Measurements from ENCODE around the gene ATG9A. TPM values are rescaled to one million over a fixed set of nuclear protein-coding genes. Genes with fewer than 3 reads are reported as not detected.
A peak's percentile ranks its signal among the peaks of the same experiment; 100 is the strongest.

Gene ATG9A
- total RNA-seq, 6 donors from 2014 or later, result 40.9 to 57.7 (median 49.8) TPM

DNA sequence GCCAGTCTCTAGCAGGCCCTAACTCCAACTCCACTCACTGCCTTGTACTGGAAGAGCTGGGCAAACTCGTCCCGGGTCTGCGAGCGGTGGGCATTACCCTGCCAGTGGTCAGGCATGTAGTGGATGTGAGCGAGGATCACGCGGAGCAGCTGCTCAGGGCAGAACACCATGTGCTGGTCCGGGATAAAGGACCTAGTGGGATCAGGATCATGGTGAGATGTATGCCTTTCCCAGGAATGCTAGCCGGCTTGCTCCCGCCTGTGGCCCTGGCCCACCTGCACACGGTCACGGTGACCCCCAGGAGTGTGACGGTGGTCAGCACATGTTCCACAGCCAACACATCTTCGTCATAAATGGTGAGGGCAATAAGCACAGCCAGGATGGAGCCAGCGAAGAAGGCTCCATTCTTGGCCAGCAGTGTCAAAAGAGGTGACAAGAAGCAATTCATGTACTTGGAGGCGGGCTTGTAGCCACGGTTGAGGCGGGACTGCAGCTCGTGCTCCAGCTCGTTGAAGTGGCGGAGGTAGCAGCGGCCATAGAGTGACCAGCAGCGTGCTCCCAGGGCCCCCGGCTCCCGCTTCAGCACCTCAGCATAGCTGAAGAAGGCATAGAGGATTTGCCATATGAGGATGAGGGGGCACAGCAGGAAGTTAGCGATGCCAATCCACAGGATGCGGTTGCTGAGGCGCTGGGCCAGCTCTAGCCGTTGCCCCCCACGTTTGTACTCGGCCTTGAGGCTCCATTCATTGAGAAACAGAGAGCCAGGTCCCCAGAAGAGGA lies 5.4 kb downstream of the ATG9A start:
- Histone ChIP-seq H3K4me3 (no peak overlapping the region), H3K9me3 (no peaks in the 10 kb centered on the region), H3K27me3 (no peaks in the 10 kb centered on the region), H3K27ac (no peak overlapping the region), H3K4me1 (peaks cover 21 to 39% (median 26%) of the 10 kb centered on the region in 4 donors), H3K36me3 (peaks cover 46 to 79% (median 66%) of the 10 kb centered on the region in 4 donors)
- TF ChIP-seq POLR2AphosphoS5 (IDR thresholded peaks at IDR 0.05) (no peak), EP300 (IDR thresholded peaks at IDR 0.05) (no peak), POLR2A (IDR thresholded peaks at IDR 0.05) (no peak)
- TF ChIP-seq, protein P1, sequence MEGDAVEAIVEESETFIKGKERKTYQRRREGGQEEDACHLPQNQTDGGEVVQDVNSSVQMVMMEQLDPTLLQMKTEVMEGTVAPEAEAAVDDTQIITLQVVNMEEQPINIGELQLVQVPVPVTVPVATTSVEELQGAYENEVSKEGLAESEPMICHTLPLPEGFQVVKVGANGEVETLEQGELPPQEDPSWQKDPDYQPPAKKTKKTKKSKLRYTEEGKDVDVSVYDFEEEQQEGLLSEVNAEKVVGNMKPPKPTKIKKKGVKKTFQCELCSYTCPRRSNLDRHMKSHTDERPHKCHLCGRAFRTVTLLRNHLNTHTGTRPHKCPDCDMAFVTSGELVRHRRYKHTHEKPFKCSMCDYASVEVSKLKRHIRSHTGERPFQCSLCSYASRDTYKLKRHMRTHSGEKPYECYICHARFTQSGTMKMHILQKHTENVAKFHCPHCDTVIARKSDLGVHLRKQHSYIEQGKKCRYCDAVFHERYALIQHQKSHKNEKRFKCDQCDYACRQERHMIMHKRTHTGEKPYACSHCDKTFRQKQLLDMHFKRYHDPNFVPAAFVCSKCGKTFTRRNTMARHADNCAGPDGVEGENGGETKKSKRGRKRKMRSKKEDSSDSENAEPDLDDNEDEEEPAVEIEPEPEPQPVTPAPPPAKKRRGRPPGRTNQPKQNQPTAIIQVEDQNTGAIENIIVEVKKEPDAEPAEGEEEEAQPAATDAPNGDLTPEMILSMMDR (IDR thresholded peaks at IDR 0.05), result no peak
- 94% methylated on average over 26 to 31 of the region's 31 CpGs for WGBS, 2 donors
- DNase-seq (peak in 1 of 2 donors; percentile 43), ATAC-seq (ENCODE audit: low FRiP score in 2 of 2) (no peak)

DNA sequence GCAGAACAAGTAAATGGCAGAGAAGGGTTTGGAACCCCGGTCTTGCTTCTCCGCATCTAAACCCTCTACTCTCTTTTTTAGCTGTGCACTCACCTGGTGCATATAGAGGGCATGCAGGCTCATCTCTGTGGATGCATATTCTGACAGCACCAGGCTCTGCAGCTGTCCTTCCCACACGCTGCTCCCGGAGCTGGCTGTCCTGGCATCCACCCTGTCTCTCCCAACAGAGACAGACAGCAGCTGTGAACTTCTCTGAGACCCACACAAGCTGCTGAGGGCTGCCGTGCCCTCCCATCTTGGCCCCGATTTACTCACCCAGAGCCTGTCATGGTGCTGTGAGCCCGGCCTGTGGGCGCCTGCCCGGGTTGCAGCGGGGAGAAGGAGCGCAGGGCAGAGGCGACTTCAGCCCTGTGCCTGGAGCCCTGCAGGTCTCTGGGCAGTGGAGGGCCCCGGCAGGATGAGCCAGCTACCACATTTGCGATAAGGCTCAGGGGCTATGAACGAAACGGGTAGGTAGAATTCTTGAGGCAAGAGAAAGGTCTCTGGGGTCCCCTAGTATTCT lies 7.4 kb downstream of the ATG9A start:
- DNase-seq, result peak in 1 of 2 donors; percentile 62
- peaks cover 46 to 77% (median 66%) of the 10 kb centered on the region in 4 donors for H3K36me3 ChIP-seq
- TF ChIP-seq POLR2A (IDR thresholded peaks at IDR 0.05), result no peak
- no peaks in the 10 kb centered on the region for H3K27me3 ChIP-seq
- peaks cover 22 to 40% (median 25%) of the 10 kb centered on the region in 4 donors for H3K4me1 ChIP-seq
- no peak for ATAC-seq (ENCODE audit: low FRiP score in 2 of 2)
- WGBS, 2 donors, result 93 to 98% methylated on average over 6 to 16 of the region's 16 CpGs
- no peak overlapping the region for H3K27ac ChIP-seq
- no peak overlapping the region for H3K4me3 ChIP-seq
- H3K9me3 ChIP-seq, result no peaks in the 10 kb centered on the region

DNA sequence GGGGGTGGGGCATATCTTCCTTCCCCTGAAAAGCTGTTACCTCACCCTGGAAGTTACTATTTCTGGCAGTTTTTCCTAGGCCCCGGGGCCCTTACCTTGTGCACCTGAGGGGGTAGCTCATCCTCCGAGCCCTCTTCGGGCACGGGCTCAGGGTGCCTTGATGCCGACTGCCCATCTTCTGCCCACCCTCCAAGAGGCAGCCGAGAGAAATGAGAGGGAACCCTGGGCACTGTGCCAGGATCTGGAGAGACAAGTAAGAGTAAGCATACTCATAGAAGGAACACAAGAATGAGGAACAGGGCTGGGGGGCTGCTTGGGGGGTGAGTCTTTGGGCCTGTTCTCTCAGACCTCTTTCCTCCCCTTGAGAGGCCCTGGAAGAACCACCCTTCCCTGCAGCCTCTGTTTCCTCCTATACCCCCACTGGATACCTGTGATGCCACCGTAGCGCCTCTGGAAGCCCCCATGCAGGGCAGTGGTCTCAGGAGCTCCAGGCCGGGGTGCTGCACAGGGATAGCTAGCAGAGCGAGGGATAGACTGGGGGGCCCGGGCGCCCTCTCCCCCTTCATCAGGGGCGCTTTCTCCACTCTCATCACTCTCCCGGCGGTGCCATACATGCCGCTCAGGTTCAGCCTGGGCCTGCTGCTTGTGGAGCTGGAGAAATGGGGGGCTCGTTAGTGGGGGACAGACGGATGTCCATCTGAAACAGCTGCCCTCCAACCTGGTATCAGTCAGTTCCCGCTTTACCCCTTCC lies 8.6 kb downstream of the ATG9A start:
- no peaks in the 10 kb centered on the region for H3K27me3 ChIP-seq
- H3K36me3 ChIP-seq, result peaks cover 46 to 65% (median 60%) of the 10 kb centered on the region in 4 donors
- WGBS, 2 donors, result 83 to 92% methylated on average over 16 to 19 of the region's 19 CpGs
- no peak overlapping the region for H3K4me3 ChIP-seq
- TF ChIP-seq POLR2A (IDR thresholded peaks at IDR 0.05), result no peak
- ATAC-seq (ENCODE audit: low FRiP score in 2 of 2) (no peak), DNase-seq (peak in 1 of 2 donors; percentile 57)
- H3K4me1 ChIP-seq, result peaks cover 20 to 38% (median 29%) of the 10 kb centered on the region in 4 donors
- no peaks in the 10 kb centered on the region for H3K9me3 ChIP-seq
- no peak overlapping the region for H3K27ac ChIP-seq

DNA sequence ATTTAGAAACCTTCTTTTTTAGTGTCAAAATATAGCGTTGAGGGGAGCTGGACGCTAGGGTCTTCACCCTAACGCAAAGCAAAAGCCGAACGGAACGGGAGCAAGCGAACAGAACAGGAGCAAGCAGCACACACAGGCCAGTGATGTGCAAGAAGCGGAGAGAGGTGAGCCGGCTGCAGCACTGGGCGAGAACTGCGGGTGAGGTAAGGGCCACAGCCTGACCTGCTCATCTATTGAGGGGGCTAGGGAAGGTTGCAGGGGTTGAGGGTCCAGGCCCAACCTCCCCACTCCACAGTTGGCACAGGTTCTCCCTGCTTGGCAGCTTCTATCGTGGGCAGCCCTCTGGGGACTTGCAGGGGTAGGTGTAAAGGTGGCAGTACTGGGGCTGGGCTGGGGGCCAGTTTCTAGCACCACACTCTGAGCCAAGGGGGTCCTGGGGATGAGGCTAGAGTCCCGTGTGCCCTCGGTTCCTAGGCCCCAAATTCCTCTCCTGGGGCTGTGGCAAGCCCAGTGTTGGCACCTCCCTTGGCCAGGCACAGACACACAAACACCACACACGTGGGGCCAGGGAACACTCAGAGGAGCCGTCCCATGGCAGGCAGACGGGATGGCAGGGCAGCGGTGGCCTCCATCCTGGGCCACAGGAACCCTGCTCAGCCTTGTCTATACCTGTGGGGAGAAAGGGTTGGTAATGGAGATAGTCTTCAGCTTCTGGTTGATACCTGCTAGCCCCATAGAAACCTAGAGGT lies 9.5 kb downstream of the ATG9A start:
- Histone ChIP-seq H3K4me1 (peaks cover 20 to 35% (median 29%) of the 10 kb centered on the region in 4 donors), H3K36me3 (peaks cover 45 to 60% (median 54%) of the 10 kb centered on the region in 4 donors), H3K9me3 (no peaks in the 10 kb centered on the region), H3K27ac (peak overlapping the region in 1 of 4 donors; percentile 91), H3K4me3 (no peak overlapping the region), H3K27me3 (no peaks in the 10 kb centered on the region)
- WGBS, 2 donors, result 90 to 93% methylated on average over 16 of the region's 18 CpGs
- ATAC-seq (ENCODE audit: low FRiP score in 2 of 2), result no peak
- DNase-seq, result peak in 1 of 2 donors; percentile 55
- TF ChIP-seq POLR2A (IDR thresholded peaks at IDR 0.05) (no peak), POLR2AphosphoS5 (IDR thresholded peaks at IDR 0.05) (no peak), EP300 (IDR thresholded peaks at IDR 0.05) (no peak)
- TF ChIP-seq, protein P1 (IDR thresholded peaks at IDR 0.05), result no peak

DNA sequence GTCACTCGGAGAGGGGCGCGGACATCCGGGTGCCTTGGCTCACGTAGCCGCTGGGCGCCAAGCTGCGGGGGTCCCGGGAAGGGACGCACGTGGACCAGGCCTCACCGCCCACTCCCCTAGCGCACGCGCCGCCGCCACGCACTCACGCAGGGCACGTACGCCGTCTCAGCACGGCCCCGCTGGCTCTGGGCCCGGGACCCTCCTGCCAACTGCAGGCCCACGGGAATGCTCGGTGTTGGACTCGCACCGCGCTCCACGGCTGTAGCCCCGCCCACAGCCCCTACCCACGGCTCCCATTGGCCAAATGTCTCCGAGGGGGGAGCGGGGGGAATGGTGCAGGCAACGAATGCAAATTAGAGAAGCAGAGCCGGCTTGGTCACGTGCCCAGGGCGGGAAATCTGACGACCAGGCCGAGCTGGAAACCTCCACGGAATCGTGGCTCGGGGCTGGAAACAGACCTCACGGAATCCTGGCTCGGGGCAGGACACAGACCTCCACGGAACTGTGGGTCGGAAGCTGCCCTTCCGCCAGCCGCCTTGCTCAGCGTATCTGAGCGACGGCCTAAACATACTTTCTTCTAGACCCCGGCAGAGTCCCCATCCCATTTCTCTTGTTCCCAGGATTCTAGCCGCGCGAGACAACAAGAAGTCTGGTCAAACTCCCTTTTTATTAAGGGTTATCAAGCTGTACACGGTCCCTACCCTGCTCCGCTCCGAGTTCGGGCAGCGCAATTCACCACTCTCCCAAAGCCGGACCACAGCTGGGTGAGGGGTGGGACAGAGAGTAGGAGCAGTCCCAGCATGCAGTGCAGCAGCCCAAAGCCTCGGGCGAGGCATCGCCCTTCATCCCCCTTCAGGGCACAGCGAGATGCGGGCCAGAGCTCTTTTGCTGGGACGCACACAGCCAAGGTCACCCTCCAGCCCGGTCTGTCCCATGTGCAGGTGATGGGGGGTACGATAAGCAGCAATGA lies 10.4 kb downstream of the ATG9A start, which contains the start of gene ABCB6:
Gene ABCB6, minus strand, starts transcription at position 227 of the 970 bp plus-strand sequence. CDS start 285 bp downstream, outside the sequence.
- DNase-seq (peak; percentile 97), ATAC-seq (ENCODE audit: low FRiP score in 2 of 2) (peak; percentile 93 to 95)
- H3K4me3 ChIP-seq, result peak within 1 kb of the TSS; percentile 28 to 74 (median 61)
- 20 to 22% methylated on average over 18 to 44 of the region's 71 CpGs for WGBS, 2 donors
- peak in 2 of 4 donors; percentile 58 to 80 for TF ChIP-seq POLR2A (IDR thresholded peaks at IDR 0.05)
- TF ChIP-seq POLR2AphosphoS5 (IDR thresholded peaks at IDR 0.05), result peak in 1 of 2 donors; percentile 80
- TF ChIP-seq EP300 (IDR thresholded peaks at IDR 0.05), result no peak
- TF ChIP-seq, protein P1 (IDR thresholded peaks at IDR 0.05), result peak in 2 of 6 experiments; percentile 5 to 18
- peaks cover 20 to 35% (median 29%) of the 10 kb centered on the region in 4 donors for H3K4me1 ChIP-seq
- peaks cover 35 to 58% (median 48%) of the 10 kb centered on the region in 4 donors for H3K36me3 ChIP-seq
- peak within 1 kb of the TSS; percentile 82 to 92 (median 90) for H3K27ac ChIP-seq
- no peaks in the 10 kb centered on the region for H3K9me3 ChIP-seq
- H3K27me3 ChIP-seq, result no peaks in the 10 kb centered on the region
